Spleen (tissue), 11 donors: ENCODE measurements around the gene AP1S1. TPM values are rescaled to one million over a fixed set of nuclear protein-coding genes. Genes with fewer than 3 reads are reported as not detected.

Experiments
- DNase-seq: peaks from one replicate; pipeline ENCODE4 v3.0.0-alpha.2; 2020
- H3K27ac ChIP-seq, 8 donors: fragments of 200-600 bp; sonication (generic) in 7 of 8; 1 replicate in 4 of 8; 2 replicates in 4 of 8; pipeline versions ENCODE4 v1.5.0 to v1.8.0; 2016 to 2021; ENCODE audit warnings: inconsistent platforms in 4 of 8, mild to moderate bottlenecking in 4 of 8, moderate library complexity in 1 of 8
- H3K27me3 ChIP-seq, 7 donors: fragments of 200-600 bp; sonication (generic) in 6 of 7; replicated peaks in 1 of 7; 1 replicate in 4 of 7; 2 replicates in 3 of 7; pipeline versions ENCODE4 v1.5.0 to v1.8.0; 2016 to 2021; ENCODE audit warnings: inconsistent platforms in 3 of 7, mild to moderate bottlenecking in 1 of 7
- H3K36me3 ChIP-seq, 6 donors: fragments of 200-600 bp; sonication (generic) in 5 of 6; 1 replicate in 4 of 6; 2 replicates in 2 of 6; pipeline versions ENCODE4 v1.5.0 to v1.8.0; 2016 to 2021; ENCODE audit warnings: inconsistent platforms in 2 of 6
- H3K4me1 ChIP-seq, 6 donors: fragments of 200-600 bp; sonication (generic) in 5 of 6; 1 replicate in 3 of 6; 2 replicates in 3 of 6; pipeline versions ENCODE4 v1.5.0 to v1.8.0; 2016 to 2021; ENCODE audit warnings: inconsistent platforms in 3 of 6
- H3K4me3 ChIP-seq, 8 donors: fragments of 200-600 bp; sonication (generic) in 7 of 8; 1 replicate in 4 of 8; 2 replicates in 4 of 8; pipeline versions ENCODE4 v1.5.0 to v1.8.0; 2016 to 2021; ENCODE audit warnings: inconsistent platforms in 4 of 8, mild to moderate bottlenecking in 4 of 8, moderate library complexity in 2 of 8
- H3K9me3 ChIP-seq, 8 donors: fragments of 200-600 bp; sonication (generic) in 7 of 8; 1 replicate in 4 of 8; 2 replicates in 4 of 8; pipeline versions ENCODE4 v1.5.0 to v1.8.0; 2016 to 2021; ENCODE audit warnings: inconsistent platforms in 4 of 8
- POLR2A ChIP-seq, 3 donors: fragments of 450-650 bp; IDR thresholded peaks; one replicate each; pipeline ENCODE4 v1.5.1; 2017; ENCODE audit warnings: antibody characterized with exemption in 3 of 3, mild to moderate bottlenecking in 1 of 3
- POLR2AphosphoS5 ChIP-seq, 3 donors: sonication (generic); formaldehyde crosslinking; IDR thresholded peaks; one replicate each; pipeline ENCODE4 v1.5.1; 2017; ENCODE audit warnings: antibody characterized with exemption in 3 of 3
- WGBS, 5 donors: extraction: QIAGEN DNeasy Blood & Tissue Kit in 3 of 5; methylation state at CpG; one replicate each; pipeline versions ENCODE4 v1.1.5 to v1.1.7; 2013 to 2018; 5-methylcytosine and 5-hydroxymethylcytosine counted together
- intact Hi-C: fragments of 100-400 bp; cut with DNase I; formaldehyde crosslinking; loops from one replicate; pipeline ENCODE4 v1.15.0; 2023; ENCODE audit warnings: low total_unique reads
- polyA plus RNA-seq, 3 donors: library from polyadenylated mRNA; stranded (reverse); fragments of 200-250 nt; gene quantifications; one replicate each; pipeline ENCODE4 v1.2.1, GENCODE V29; 2013
- total RNA-seq, 7 donors: library from RNA; depleted of rRNA in 3 of 7; stranded (reverse); fragments of >200 nt in 3 of 7; fragmentation: NEBNext Ultra II Directional in 4 of 7; extraction: Animal tissue kit (Norgen Biotek cat#: 25700) in 4 of 7; gene quantifications; one replicate each; pipeline versions ENCODE4 v1.1.0 to v1.2.1, GENCODE V29; 2016 to 2021
- TF ChIP-seq, protein P1 (sequence below), 11 experiments: fragments of 200-600 bp in 7 of 11; fragments of 450-650 bp in 4 of 11; sonication (generic) in 4 of 11; IDR thresholded peaks in 8 of 11; conservative IDR thresholded peaks in 3 of 11; 1 replicate in 7 of 11; 2 replicates in 4 of 11; pipeline versions ENCODE4 v1.4.0 to v1.8.0; 2016 to 2021; ENCODE audit warnings: antibody characterized with exemption in 11 of 11, inconsistent platforms in 4 of 11, mild to moderate bottlenecking in 1 of 11
- donor health status: healthy with polysubstance abuse.
- donor health status: DM: no; HTN: no; CAD: no; lungs with moderate emphysema.
- donor health status: DM: no; HTN: no; CAD: no.
- donor health status: Bipolar disorder and iron deficiency.
- donor health status: healthy.
- donor health status: DM: no; HTN: no; CAD: no.
- donor health status: DM: yes; HTN: yes; CAD: no.

AP1S1 gene
- total and polyA plus RNA-seq, 10 donors, result 15.4 to 49.5 (median 31.0) TPM

DNA sequence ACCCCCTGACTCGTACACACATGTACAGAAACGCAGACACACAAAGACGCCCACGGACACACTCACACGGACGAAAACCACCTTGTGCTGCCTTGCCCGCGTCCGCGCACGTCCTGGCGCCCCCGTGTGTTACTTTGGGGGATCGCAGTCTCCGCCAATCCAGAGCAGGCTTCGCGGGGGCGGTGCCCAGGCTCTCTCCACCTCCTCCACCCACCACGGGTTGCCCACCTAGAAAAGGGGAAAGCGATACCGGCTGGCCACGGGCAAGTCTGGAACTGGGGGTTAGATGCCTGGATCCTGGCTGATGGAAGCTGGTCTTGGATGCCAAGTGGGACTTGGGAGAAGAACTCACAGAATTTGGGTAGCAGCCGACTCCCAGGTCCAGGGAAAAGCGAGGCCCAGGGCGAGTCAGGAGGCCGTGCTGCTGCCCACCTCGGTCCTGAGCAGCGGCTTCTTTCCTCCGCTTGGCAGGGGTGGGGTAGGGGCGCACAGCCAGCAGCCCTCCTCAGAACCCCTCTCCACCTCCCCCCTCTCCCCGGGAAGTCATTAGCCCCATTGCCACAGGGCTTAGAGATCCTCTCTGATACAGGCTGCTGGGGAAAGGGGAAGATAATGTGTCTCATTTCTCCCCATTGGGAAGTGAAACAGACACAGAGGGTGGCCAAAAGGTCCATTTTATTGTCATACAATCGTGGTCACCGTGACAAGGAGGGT, 15.7 kb downstream of the AP1S1 start:
- peak in 2 of 3 donors; percentile 51 to 60 for TF ChIP-seq POLR2AphosphoS5 (IDR thresholded peaks at IDR 0.05)
- TF ChIP-seq POLR2A (IDR thresholded peaks at IDR 0.05), result no peak
- TF ChIP-seq, protein P1, sequence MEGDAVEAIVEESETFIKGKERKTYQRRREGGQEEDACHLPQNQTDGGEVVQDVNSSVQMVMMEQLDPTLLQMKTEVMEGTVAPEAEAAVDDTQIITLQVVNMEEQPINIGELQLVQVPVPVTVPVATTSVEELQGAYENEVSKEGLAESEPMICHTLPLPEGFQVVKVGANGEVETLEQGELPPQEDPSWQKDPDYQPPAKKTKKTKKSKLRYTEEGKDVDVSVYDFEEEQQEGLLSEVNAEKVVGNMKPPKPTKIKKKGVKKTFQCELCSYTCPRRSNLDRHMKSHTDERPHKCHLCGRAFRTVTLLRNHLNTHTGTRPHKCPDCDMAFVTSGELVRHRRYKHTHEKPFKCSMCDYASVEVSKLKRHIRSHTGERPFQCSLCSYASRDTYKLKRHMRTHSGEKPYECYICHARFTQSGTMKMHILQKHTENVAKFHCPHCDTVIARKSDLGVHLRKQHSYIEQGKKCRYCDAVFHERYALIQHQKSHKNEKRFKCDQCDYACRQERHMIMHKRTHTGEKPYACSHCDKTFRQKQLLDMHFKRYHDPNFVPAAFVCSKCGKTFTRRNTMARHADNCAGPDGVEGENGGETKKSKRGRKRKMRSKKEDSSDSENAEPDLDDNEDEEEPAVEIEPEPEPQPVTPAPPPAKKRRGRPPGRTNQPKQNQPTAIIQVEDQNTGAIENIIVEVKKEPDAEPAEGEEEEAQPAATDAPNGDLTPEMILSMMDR (IDR thresholded peaks at IDR 0.05 in 8 of 11, conservative IDR thresholded peaks at IDR 0.05 in 3 of 11), result peak; percentile 56 to 95 (median 85)
- intact Hi-C loops, result no loop called here
- Histone ChIP-seq H3K27me3 (peaks cover 26 to 100% (median 100%) of the 10 kb centered on the region in 7 donors), H3K36me3 (no peaks in the 10 kb centered on the region), H3K4me3 (no peak overlapping the region), H3K9me3 (peaks cover 0 to 9% (median 0%) of the 10 kb centered on the region in 8 donors), H3K4me1 (peaks cover 41 to 82% (median 65%) of the 10 kb centered on the region in 6 donors), H3K27ac (no peak overlapping the region)
- 0 to 6% (median 3%) methylated on average over 25 to 33 of the region's 33 CpGs for WGBS, 5 donors
- peak; percentile 93 for DNase-seq

DNA sequence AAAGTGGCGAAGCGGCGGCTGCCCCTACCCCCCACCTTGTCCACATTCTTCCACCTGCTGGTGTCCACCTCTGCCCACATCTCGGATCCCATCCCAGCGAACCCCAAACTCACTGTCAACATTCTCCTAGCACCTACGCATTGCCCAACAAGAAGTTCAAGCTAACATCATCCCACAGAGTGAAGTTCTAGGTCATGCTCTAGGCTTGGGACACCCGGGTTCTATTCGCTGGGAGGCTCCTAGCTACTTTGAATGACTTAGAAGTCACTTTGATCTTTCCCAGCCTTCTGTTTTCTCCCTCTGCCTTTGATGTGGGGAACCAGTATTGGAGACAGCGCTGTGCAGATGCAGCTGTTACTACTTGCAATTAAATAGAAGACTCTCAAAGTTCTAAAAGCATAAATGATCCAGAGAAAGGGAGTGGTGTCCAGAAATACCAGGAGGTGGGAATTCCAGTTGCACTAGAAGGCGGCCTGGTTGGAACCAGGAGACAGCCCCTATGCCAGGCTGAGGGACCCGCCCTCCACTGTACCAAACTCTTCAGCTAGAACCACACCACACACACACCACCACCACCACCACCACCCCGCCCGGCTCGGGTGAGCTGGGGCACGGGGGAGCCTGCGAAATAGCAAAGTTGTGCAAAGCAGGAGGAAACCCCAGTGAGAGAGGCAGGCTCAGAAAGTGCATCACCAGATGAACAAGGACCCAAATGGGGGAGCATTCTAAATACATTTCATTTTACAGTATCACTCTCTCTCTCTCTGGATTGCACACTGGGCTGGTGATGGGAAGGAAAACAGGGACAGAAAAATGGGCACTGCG, 16.6 kb downstream of the AP1S1 start:
- H3K36me3 ChIP-seq, result no peaks in the 10 kb centered on the region
- intact Hi-C loops, result no loop called here
- WGBS, 5 donors, result 3 to 8% (median 5%) methylated on average over 15 to 17 of the region's 17 CpGs
- peaks cover 28 to 100% (median 100%) of the 10 kb centered on the region in 7 donors for H3K27me3 ChIP-seq
- no peak for DNase-seq
- no peak overlapping the region for H3K27ac ChIP-seq
- peaks cover 0 to 4% (median 0%) of the 10 kb centered on the region in 8 donors for H3K9me3 ChIP-seq
- TF ChIP-seq, protein P1 (IDR thresholded peaks at IDR 0.05 in 8 of 11, conservative IDR thresholded peaks at IDR 0.05 in 3 of 11), result no peak
- TF ChIP-seq POLR2AphosphoS5 (IDR thresholded peaks at IDR 0.05), result no peak
- no peak for TF ChIP-seq POLR2A (IDR thresholded peaks at IDR 0.05)
- H3K4me1 ChIP-seq, result peaks cover 32 to 73% (median 57%) of the 10 kb centered on the region in 6 donors
- H3K4me3 ChIP-seq, result no peak overlapping the region

DNA sequence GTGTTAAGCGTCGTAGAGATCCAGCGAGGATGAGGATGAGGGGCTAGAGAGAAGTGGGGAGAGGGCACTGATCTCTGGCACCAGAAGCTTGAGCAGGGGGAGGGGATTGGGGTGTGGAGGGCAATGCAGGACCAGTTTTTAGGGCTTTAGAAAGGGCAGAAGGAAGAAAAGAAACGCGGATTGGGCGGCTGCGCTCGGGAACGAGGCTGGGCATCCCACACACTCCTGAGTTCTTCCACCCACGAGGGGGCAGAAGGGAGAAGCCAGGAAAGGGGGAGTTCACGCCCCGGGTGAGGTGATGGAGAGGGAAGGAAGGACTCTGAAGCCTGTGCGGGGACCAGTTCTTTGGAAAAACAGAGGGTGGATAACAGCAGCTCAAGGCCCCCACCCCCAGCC, 17.2 kb downstream of the AP1S1 start:
- no peak overlapping the region for H3K4me3 ChIP-seq
- intact Hi-C loops, result no loop called here
- no peak for DNase-seq
- H3K36me3 ChIP-seq, result no peaks in the 10 kb centered on the region
- H3K27ac ChIP-seq, result no peak overlapping the region
- WGBS, 5 donors, result 1 to 8% (median 4%) methylated on average over 12 to 13 of the region's 13 CpGs
- TF ChIP-seq, protein P1 (IDR thresholded peaks at IDR 0.05 in 8 of 11, conservative IDR thresholded peaks at IDR 0.05 in 3 of 11), result no peak
- no peak for TF ChIP-seq POLR2A (IDR thresholded peaks at IDR 0.05)
- H3K4me1 ChIP-seq, result peaks cover 29 to 67% (median 51%) of the 10 kb centered on the region in 6 donors
- H3K27me3 ChIP-seq, result peaks cover 28 to 100% (median 100%) of the 10 kb centered on the region in 7 donors
- H3K9me3 ChIP-seq, result peaks cover 0 to 3% (median 0%) of the 10 kb centered on the region in 8 donors
